ENCODE data around the gene JAZF1. TPM values are rescaled to one million over a fixed set of nuclear protein-coding genes. Genes with fewer than 3 reads are reported as not detected.
A peak's percentile ranks its signal among the peaks of the same experiment; 100 is the strongest.

Gene JAZF1
- total RNA-seq, 1 experiment from 2014 or later: 9.1 TPM

DNA sequence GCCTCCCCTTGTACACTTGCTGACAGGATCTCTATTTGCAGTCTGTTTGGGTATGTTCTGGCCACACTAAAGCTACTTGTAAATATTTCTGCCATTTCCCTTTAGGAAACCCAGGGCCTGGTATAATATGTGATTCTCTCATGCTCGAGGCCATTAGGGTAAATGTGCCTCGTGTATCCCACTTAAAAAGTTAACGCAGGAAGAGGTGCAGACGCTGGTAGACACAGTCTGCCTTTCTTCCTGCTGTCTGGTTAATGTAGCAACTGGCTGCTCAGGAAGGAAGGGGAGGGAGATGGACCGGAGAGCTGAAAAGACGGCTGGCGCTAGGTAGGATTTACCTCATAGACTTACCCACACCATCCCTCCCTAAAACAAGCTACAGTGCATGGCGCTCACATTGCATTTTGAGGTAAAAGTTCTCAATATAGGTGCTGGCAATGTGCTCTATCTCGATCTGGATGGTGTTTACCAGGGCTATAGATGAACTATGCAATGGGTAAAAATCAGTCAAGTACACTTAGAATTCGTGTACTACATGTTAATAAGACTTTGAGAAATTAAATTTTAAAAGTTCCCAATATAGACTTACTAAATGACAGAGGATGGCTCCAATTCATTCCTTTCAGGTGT lies 125.9 kb downstream of the JAZF1 start:
- peaks cover 0 to 2% (median 0%) of the 10 kb centered on the region in 3 experiments; a peak in 1 of 7 replicates for H3K36me3 Mint-ChIP-seq (ENCODE audit: insufficient read depth in 1 of 3, low read depth in 3 of 3)

More for the DNA sequence above, 125.9 kb downstream of the JAZF1 start:
- H3T11ph ChIP-seq (ENCODE audit: low read length): no peak overlapping the region
- Mint-ChIP-seq H3K4me3 (peak overlapping the region in 1 of 2 experiments; percentile 39; a peak in 1 of 5 replicates), H3K27me3 (ENCODE audit: low read depth) (no peaks in the 10 kb centered on the region), H3K9me3 (no peaks in the 10 kb centered on the region), H3K27ac (peak overlapping the region in 1 of 3 experiments; percentile 60; a peak in 1 of 7 replicates), H3K4me1 (peaks cover 14 to 22% of the 10 kb centered on the region in 2 experiments)
- TF ChIP-seq, protein P1, sequence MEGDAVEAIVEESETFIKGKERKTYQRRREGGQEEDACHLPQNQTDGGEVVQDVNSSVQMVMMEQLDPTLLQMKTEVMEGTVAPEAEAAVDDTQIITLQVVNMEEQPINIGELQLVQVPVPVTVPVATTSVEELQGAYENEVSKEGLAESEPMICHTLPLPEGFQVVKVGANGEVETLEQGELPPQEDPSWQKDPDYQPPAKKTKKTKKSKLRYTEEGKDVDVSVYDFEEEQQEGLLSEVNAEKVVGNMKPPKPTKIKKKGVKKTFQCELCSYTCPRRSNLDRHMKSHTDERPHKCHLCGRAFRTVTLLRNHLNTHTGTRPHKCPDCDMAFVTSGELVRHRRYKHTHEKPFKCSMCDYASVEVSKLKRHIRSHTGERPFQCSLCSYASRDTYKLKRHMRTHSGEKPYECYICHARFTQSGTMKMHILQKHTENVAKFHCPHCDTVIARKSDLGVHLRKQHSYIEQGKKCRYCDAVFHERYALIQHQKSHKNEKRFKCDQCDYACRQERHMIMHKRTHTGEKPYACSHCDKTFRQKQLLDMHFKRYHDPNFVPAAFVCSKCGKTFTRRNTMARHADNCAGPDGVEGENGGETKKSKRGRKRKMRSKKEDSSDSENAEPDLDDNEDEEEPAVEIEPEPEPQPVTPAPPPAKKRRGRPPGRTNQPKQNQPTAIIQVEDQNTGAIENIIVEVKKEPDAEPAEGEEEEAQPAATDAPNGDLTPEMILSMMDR (conservative IDR thresholded peaks at IDR 0.05): no peak
- no CpG with 5 or more reads among the region's 10 CpGs for WGBS (ENCODE audit: extremely low coverage, insufficient read length, low lambda C conversion rate)
- H3K4me2 ChIP-seq (ENCODE audit: insufficient read depth, insufficient read length, low read length): no peak overlapping the region
- H3K4ac ChIP-seq (ENCODE audit: low read depth, low read length): no peak overlapping the region
- no peak overlapping the region for H2BK12ac ChIP-seq (ENCODE audit: insufficient read length, low read depth, low read length)
- H3K27ac ChIP-seq (ENCODE audit: insufficient read length, low read depth, low read length): no peak overlapping the region
- no peaks in the 10 kb centered on the region for H3K79me2 ChIP-seq (ENCODE audit: insufficient read depth, low read length)
- H3K4me1 ChIP-seq (ENCODE audit: insufficient read depth, low read length): peaks cover 8% of the 10 kb centered on the region
- H2BK20ac ChIP-seq (ENCODE audit: low read depth, low read length, poor library complexity, severe bottlenecking): no peak overlapping the region
- no peak overlapping the region for H2BK15ac ChIP-seq (ENCODE audit: low read depth, low read length)
- H3K56ac ChIP-seq (ENCODE audit: insufficient read length, low read depth, low read length): no peak overlapping the region
- H3K18ac ChIP-seq (ENCODE audit: insufficient read length, low read depth, low read length): no peak overlapping the region
- no peak overlapping the region for H2BK120ac ChIP-seq (ENCODE audit: low read depth, low read length, poor library complexity, severe bottlenecking)
- no peaks in the 10 kb centered on the region for H3K79me1 ChIP-seq (ENCODE audit: insufficient read depth, low read depth, low read length, poor library complexity, severe bottlenecking)
- no peaks in the 10 kb centered on the region for H3K9me3 ChIP-seq (ENCODE audit: control insufficient read depth, low read depth, low read length)
- no peaks in the 10 kb centered on the region for H4K20me1 ChIP-seq (ENCODE audit: control insufficient read depth, insufficient read depth, insufficient read length)
- no peak overlapping the region for H3K9ac ChIP-seq (ENCODE audit: extremely low read depth, insufficient read length, low read length)
- no peak overlapping the region for H3K14ac ChIP-seq (ENCODE audit: insufficient read depth, low read length)
- DNase-seq: no peak
- no peaks in the 10 kb centered on the region for H3K23me2 ChIP-seq (ENCODE audit: insufficient read length, low read depth, low read length, poor library complexity, severe bottlenecking)
- no peak overlapping the region for H4K5ac ChIP-seq (ENCODE audit: insufficient read length, low read depth, low read length)
- no peaks in the 10 kb centered on the region for H3K27me3 ChIP-seq (ENCODE audit: insufficient read depth, low read length)
- H4K8ac ChIP-seq (replicated peaks; ENCODE audit: insufficient read length, low read depth, low read length): no peak overlapping the region
- no peak overlapping the region for H2AFZ ChIP-seq (ENCODE audit: low read length)
- H2AK5ac ChIP-seq (ENCODE audit: insufficient read length, low read length): no peak overlapping the region
- H4K91ac ChIP-seq (ENCODE audit: insufficient read length, low read depth, low read length): no peak overlapping the region
- no peak overlapping the region for H2BK5ac ChIP-seq (ENCODE audit: insufficient read length, low read length)
- H3K23ac ChIP-seq (ENCODE audit: insufficient read length, low read depth, low read length): no peak overlapping the region
